Mucosa of descending colon (tissue), 3 donors: ENCODE results near the gene CFLAR. TPM values are rescaled to one million over a fixed set of nuclear protein-coding genes. Genes with fewer than 3 reads are reported as not detected.
A peak's percentile ranks its signal among the peaks of the same experiment; 100 is the strongest.

Experiments
- ATAC-seq: fragments of 200-7000 bp; cut with Tn5 transposase; one replicate; pipeline ENCODE4 v1.9.1; 2020; ENCODE audit warnings: mild to moderate bottlenecking, moderate library complexity
- DNase-seq, 3 donors: peaks; one replicate each; pipeline ENCODE4 v3.0.0-alpha.2; 2020
- H3K36me3 ChIP-seq: fragments of 200-600 bp; one replicate; pipeline ENCODE4 v1.8.0; 2021; ENCODE audit warnings: low read depth, mild to moderate bottlenecking
- H3K4me1 ChIP-seq: fragments of 200-600 bp; one replicate; pipeline ENCODE4 v1.8.0; 2021; ENCODE audit warnings: low read depth, mild to moderate bottlenecking
- H3K4me3 ChIP-seq: fragments of 200-600 bp; one replicate; pipeline ENCODE4 v1.8.0; 2021; ENCODE audit warnings: mild to moderate bottlenecking
- H3K9me3 ChIP-seq: fragments of 200-600 bp; one replicate; pipeline ENCODE4 v1.8.0; 2021; ENCODE audit warnings: mild to moderate bottlenecking
- CTCF ChIP-seq: fragments of 200-600 bp; IDR thresholded peaks from one replicate; pipeline ENCODE4 v1.8.0; 2022; ENCODE audit warnings: antibody characterized with exemption, mild to moderate bottlenecking
- intact Hi-C, 2 donors: fragments of 100-400 bp; cut with DNase I in 1 of 2; cut with micrococcal nuclease in 1 of 2; formaldehyde crosslinking; loops; one replicate each; pipeline versions ENCODE4 v1.11.0 to v1.11.1; 2022; cut with DNase I, micrococcal nuclease
- total RNA-seq, 3 donors: library from RNA; stranded (reverse); fragmentation: NEBNext Ultra II Directional in 2 of 3; extraction: Animal tissue kit (Norgen Biotek cat#: 25700) in 2 of 3; gene quantifications; one replicate each; pipeline versions ENCODE4 v1.2.1 to v1.2.4, GENCODE V29; 2021 to 2023
- donor health status: DM: no; HTN: no; CAD: no; lungs with moderate emphysema.
- donor health status: DM: no; HTN: no; CAD: no.
- donor health status: DM: no; HTN: yes; CAD: no.

The CFLAR gene
- total RNA-seq, 3 donors from 2014 or later: 161 to 171 (median 166) TPM

GRCh38 chr2:201201371-201201770 lies 85.4 kb downstream of the CFLAR start:
- Histone ChIP-seq H3K36me3 (no peaks in the 10 kb centered on the region), H3K4me1 (no peaks in the 10 kb centered on the region), H3K9me3 (no peaks in the 10 kb centered on the region), H3K4me3 (no peak overlapping the region)
- ATAC-seq: no peak
- DNase-seq: no peak
- no peak for TF ChIP-seq CTCF
- intact Hi-C loops: no loop called here

GRCh38 chr2:201203916-201204654 lies 88.1 kb downstream of the CFLAR start:
- no peak overlapping the region for H3K4me3 ChIP-seq
- peak; percentile 36 for ATAC-seq
- no peak for DNase-seq
- intact Hi-C loops: no loop called here
- H3K9me3 ChIP-seq: no peaks in the 10 kb centered on the region
- H3K4me1 ChIP-seq: no peaks in the 10 kb centered on the region
- no peak for TF ChIP-seq CTCF
- no peaks in the 10 kb centered on the region for H3K36me3 ChIP-seq

- no peak for TF ChIP-seq CTCF
- intact Hi-C loops: no loop called here
- ATAC-seq (no peak), DNase-seq (no peak)
- Histone ChIP-seq H3K4me1 (no peaks in the 10 kb centered on the region), H3K36me3 (no peaks in the 10 kb centered on the region), H3K9me3 (no peaks in the 10 kb centered on the region), H3K4me3 (no peak overlapping the region)
These were observed 88.9 kb downstream of the CFLAR start for GRCh38 chr2:201204655-201205514.

GRCh38 chr2:201205515-201205849 lies 89.5 kb downstream of the CFLAR start:
- H3K9me3 ChIP-seq: no peaks in the 10 kb centered on the region
- TF ChIP-seq CTCF: no peak
- no peaks in the 10 kb centered on the region for H3K36me3 ChIP-seq
- ATAC-seq: no peak
- no peaks in the 10 kb centered on the region for H3K4me1 ChIP-seq
- no peak for DNase-seq
- H3K4me3 ChIP-seq: no peak overlapping the region
- intact Hi-C loops: no loop called here

- DNase-seq (no peak), ATAC-seq (peak; percentile 74)
- Histone ChIP-seq H3K4me1 (no peaks in the 10 kb centered on the region), H3K36me3 (no peaks in the 10 kb centered on the region), H3K4me3 (no peak overlapping the region), H3K9me3 (no peaks in the 10 kb centered on the region)
- intact Hi-C loops: no loop called here
- TF ChIP-seq CTCF: no peak
These were observed 92.7 kb downstream of the CFLAR start for GRCh38 chr2:201208563-201209252.
